Esophagus (tissue), 2 donors: ENCODE data around the gene OPCML. TPM values are rescaled to one million over a fixed set of nuclear protein-coding genes. Genes with fewer than 3 reads are reported as not detected.

Experiments used
- H3K27ac ChIP-seq, 2 donors: one replicate each; pipeline ENCODE4 v1.5.1; 2013; ENCODE audit warnings: low read depth in 2 of 2, mild to moderate bottlenecking in 2 of 2, inconsistent platforms in 1 of 2, low read length in 1 of 2, moderate library complexity in 1 of 2
- H3K27me3 ChIP-seq, 2 donors: one replicate each; pipeline ENCODE4 v1.6.1; 2013; ENCODE audit warnings: low read length in 2 of 2, control low read depth in 1 of 2, mild to moderate bottlenecking in 1 of 2; ENCODE audit not compliant: insufficient read depth in 2 of 2, control insufficient read depth in 1 of 2
- H3K36me3 ChIP-seq, 2 donors: one replicate each; pipeline ENCODE4 v1.6.1; 2013; ENCODE audit warnings: low read length in 1 of 2; ENCODE audit not compliant: control insufficient read depth in 2 of 2, insufficient read depth in 2 of 2
- H3K4me1 ChIP-seq, 2 donors: one replicate each; pipeline ENCODE4 v1.6.1; 2013; ENCODE audit warnings: low read length in 1 of 2; ENCODE audit not compliant: control insufficient read depth in 2 of 2, insufficient read depth in 2 of 2
- H3K4me3 ChIP-seq, 2 donors: one replicate each; pipeline ENCODE4 v1.5.1; 2013; ENCODE audit warnings: low read length in 2 of 2, mild to moderate bottlenecking in 2 of 2, low read depth in 1 of 2, moderate library complexity in 1 of 2
- H3K9me3 ChIP-seq, 2 donors: one replicate each; pipeline ENCODE4 v1.6.1; 2013; ENCODE audit warnings: mild to moderate bottlenecking in 2 of 2, low read depth in 1 of 2, low read length in 1 of 2, moderate library complexity in 1 of 2; ENCODE audit not compliant: control insufficient read depth in 2 of 2, insufficient read depth in 1 of 2
- WGBS, 2 donors: extraction: QIAGEN DNeasy Blood & Tissue Kit; methylation state at CpG; one replicate each; pipeline ENCODE4 v1.1.7; 2013; 5-methylcytosine and 5-hydroxymethylcytosine counted together
- polyA plus RNA-seq, 2 donors: library from polyadenylated mRNA; stranded (reverse); fragments of 200-250 nt; gene quantifications; one replicate each; pipeline ENCODE4 v1.2.3, GENCODE V29; 2013
- donor health status: healthy with polysubstance abuse.
- donor health status: Bipolar disorder and iron deficiency.

Gene OPCML
- polyA plus RNA-seq, 2 donors: 0.04 to 0.05 TPM

GRCh38 chr11:133118563-133119268, 413.6 kb downstream of the OPCML start:
- Histone ChIP-seq H3K4me3 (no peak overlapping the region), H3K4me1 (no peaks in the 10 kb centered on the region), H3K9me3 (no peaks in the 10 kb centered on the region), H3K36me3 (no peaks in the 10 kb centered on the region), H3K27me3 (no peaks in the 10 kb centered on the region), H3K27ac (no peak overlapping the region)
- WGBS, 2 donors: 66 to 78% methylated on average over 7 of the region's 7 CpGs

DNA sequence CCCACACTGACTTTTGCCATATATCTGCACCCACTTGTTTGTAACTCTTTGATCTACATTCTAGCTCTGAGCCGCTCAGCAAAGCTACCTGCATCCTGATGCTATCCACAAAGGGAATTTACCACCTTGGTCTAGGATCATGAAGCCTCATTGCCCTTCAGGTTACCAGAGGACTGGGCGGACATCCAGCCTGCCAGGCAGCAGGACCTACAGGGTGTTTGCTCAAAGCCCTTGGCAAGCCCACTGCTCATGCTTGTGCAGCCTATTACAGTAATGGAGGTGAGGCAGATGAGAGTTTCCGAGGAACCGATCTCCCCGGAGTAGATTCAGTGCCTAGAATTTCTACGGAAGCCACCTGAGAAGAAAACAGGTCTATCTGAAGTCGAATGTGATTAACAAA, 417.2 kb downstream of the OPCML start:
- no peak overlapping the region for H3K4me3 ChIP-seq
- H3K4me1 ChIP-seq: no peaks in the 10 kb centered on the region
- 85 to 89% methylated on average over 7 of the region's 7 CpGs for WGBS, 2 donors
- no peak overlapping the region for H3K27ac ChIP-seq
- no peaks in the 10 kb centered on the region for H3K36me3 ChIP-seq
- H3K9me3 ChIP-seq: no peaks in the 10 kb centered on the region
- no peaks in the 10 kb centered on the region for H3K27me3 ChIP-seq

- Histone ChIP-seq H3K4me1 (no peaks in the 10 kb centered on the region), H3K36me3 (no peaks in the 10 kb centered on the region)
- 67 to 75% methylated on average over 3 of the region's 3 CpGs for WGBS, 2 donors
Observed at GRCh38 chr11:133107763-133108162, 424.5 kb downstream of the OPCML start.

DNA sequence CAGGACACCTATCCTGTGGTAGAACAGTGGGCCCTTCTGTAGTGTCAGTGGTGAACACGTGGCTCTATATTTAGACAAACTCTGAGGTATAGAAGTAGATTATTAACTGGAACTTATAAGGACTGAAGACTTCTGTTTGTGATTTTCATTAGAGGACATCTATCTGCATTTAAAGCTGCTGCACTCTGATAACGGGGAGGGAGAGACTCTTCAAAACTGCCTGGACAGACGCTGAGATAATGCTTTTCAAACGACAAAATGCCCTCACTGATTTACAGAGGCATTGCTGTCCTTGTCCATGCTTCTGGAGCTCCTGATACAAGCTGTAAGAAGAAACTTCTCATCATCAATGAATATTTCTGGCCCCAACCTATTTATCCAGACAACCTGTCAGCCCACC, 425.2 kb downstream of the OPCML start:
- Histone ChIP-seq H3K4me1 (no peaks in the 10 kb centered on the region), H3K27ac (no peak overlapping the region), H3K9me3 (no peaks in the 10 kb centered on the region), H3K27me3 (no peaks in the 10 kb centered on the region), H3K36me3 (no peaks in the 10 kb centered on the region), H3K4me3 (no peak overlapping the region)
- WGBS, 2 donors: 72 to 84% methylated on average over 4 of the region's 4 CpGs

More at GRCh38 chr11:133107763-133108162, 424.5 kb downstream of the OPCML start:
- no peaks in the 10 kb centered on the region for H3K27me3 ChIP-seq
- no peak overlapping the region for H3K27ac ChIP-seq
- H3K4me3 ChIP-seq: no peak overlapping the region
- no peaks in the 10 kb centered on the region for H3K9me3 ChIP-seq

- H3K4me3 ChIP-seq: no peak overlapping the region
- 94 to 97% methylated on average over 1 of the region's 1 CpG for WGBS, 2 donors
- no peaks in the 10 kb centered on the region for H3K9me3 ChIP-seq
- no peaks in the 10 kb centered on the region for H3K4me1 ChIP-seq
- no peak overlapping the region for H3K27ac ChIP-seq
- H3K36me3 ChIP-seq: no peaks in the 10 kb centered on the region
- H3K27me3 ChIP-seq: no peaks in the 10 kb centered on the region
Observed at GRCh38 chr11:133106417-133106816, 425.9 kb downstream of the OPCML start.

GRCh38 chr11:133104009-133104744, 428.1 kb downstream of the OPCML start:
- Histone ChIP-seq H3K4me1 (no peaks in the 10 kb centered on the region), H3K9me3 (no peaks in the 10 kb centered on the region), H3K4me3 (no peak overlapping the region), H3K36me3 (no peaks in the 10 kb centered on the region), H3K27ac (no peak overlapping the region), H3K27me3 (no peaks in the 10 kb centered on the region)
- WGBS, 2 donors: 73 to 75% methylated on average over 4 of the region's 4 CpGs

DNA sequence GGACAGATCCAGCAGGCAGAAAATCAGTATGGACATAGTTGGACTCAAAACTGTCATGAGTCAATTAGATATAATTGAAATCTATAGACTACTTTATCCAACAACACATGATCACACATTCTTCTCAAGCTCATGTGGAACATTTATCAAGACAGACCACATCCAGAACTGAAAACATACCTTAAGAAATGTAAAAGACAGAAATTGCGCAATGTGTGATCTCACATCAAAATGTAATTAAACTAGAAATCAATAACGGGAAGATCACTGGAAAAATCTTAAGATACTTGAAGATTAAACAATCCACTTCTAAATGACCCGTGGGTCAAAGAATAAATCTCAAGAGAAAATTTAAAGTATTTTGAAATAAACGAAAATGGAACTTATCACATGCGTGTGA, 435.3 kb downstream of the OPCML start:
- H3K36me3 ChIP-seq: no peaks in the 10 kb centered on the region
- H3K4me1 ChIP-seq: no peaks in the 10 kb centered on the region
- 86 to 87% methylated on average over 5 of the region's 5 CpGs for WGBS, 2 donors
- H3K27ac ChIP-seq: no peak overlapping the region
- no peaks in the 10 kb centered on the region for H3K27me3 ChIP-seq
- H3K4me3 ChIP-seq: no peak overlapping the region
- peaks cover 0 to 2% of the 10 kb centered on the region in 2 donors for H3K9me3 ChIP-seq

- Histone ChIP-seq H3K36me3 (no peaks in the 10 kb centered on the region), H3K9me3 (peaks cover 0 to 3% of the 10 kb centered on the region in 2 donors), H3K4me1 (peaks cover 0 to 5% of the 10 kb centered on the region in 2 donors), H3K27ac (no peak overlapping the region), H3K4me3 (no peak overlapping the region), H3K27me3 (no peaks in the 10 kb centered on the region)
- 75 to 78% methylated on average over 5 of the region's 5 CpGs for WGBS, 2 donors
Observed at GRCh38 chr11:133086518-133086917, 445.8 kb downstream of the OPCML start.

DNA sequence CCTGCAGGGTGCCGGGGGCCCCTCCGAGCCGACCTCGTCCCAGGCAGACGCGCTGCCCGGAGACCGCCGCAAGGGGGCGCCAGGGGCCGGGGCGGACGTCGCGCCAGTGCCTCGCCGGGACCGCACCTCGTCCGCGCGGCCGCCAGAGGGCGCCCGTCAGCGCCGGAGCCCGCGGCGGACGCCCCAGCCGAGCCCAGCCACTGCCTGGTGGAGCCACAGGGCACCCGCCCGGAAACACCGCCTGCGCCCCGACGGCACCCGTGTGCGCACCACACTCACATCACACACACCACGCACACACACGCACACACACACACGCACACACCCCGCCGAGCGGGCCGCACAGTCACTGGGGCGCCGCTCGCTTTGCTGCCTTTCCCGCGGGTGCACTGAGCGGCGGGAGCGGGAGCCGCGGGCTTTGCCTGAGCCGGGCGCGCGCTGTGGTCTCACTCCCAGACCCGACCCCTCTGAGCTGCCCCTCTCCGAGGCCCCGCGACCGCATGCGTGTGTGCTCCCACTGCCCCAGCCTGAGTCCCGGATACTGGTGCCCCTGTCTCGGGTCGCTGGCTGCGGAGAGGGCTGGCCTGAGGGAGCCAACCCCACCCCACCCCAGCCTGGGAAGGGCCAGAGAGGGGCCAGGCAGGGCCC, 449.3 kb downstream of the OPCML start:
- Histone ChIP-seq H3K9me3 (no peaks in the 10 kb centered on the region), H3K27ac (no peak overlapping the region), H3K27me3 (no peaks in the 10 kb centered on the region), H3K4me3 (peak overlapping the region; percentile 26 to 43), H3K36me3 (no peaks in the 10 kb centered on the region), H3K4me1 (peaks cover 0 to 5% of the 10 kb centered on the region in 2 donors)
- WGBS, 2 donors: 1 to 2% methylated on average over 47 to 71 of the region's 71 CpGs
